HEK293 (cell line): Measurements from ENCODE around the gene DCP1B.
A peak's percentile ranks its signal among the peaks of the same experiment; 100 is the strongest.

Experiments used
- CTCF ChIA-PET: fragments of 350-600 bp; formaldehyde crosslinking; extraction: SDS; loops from one replicate; lab custom pipeline; 2021; ENCODE audit warnings: antibody characterized with exemption; lab: Yijun Ruan, JAX
- POLR2A ChIA-PET: fragments of 300-600 bp; formaldehyde crosslinking; extraction: SDS; loops from one replicate; lab custom pipeline; 2020; ENCODE audit warnings: antibody characterized with exemption, inconsistent platforms; lab: Yijun Ruan, JAX
- H3K27ac ChIP-seq: fragments of 200-500 bp; sonication (Bioruptor generic); 2 replicates; pipeline ENCODE4 v1.5.1; 2014; ENCODE audit warnings: low read depth, low read length, control low read depth, inconsistent platforms; ENCODE audit errors: extremely low read depth
- H3K36me3 ChIP-seq, 2 experiments: fragments of 200-500 bp in 1 of 2; sonication (Bioruptor generic) in 1 of 2; 1 replicate in 1 of 2; 2 replicates in 1 of 2; pipeline ENCODE4 v1.5.1; 2014 to 2017; ENCODE audit warnings: inconsistent platforms in 2 of 2, low read length in 2 of 2; ENCODE audit not compliant: control insufficient read depth in 2 of 2, insufficient read depth in 1 of 2
- H3K4me1 ChIP-seq: fragments of 200-500 bp; sonication (Bioruptor generic); 2 replicates; pipeline ENCODE4 v1.5.1; 2014; ENCODE audit warnings: mild to moderate bottlenecking, low read length, inconsistent platforms; ENCODE audit not compliant: control insufficient read depth, insufficient read depth
- H3K4me3 ChIP-seq: 2 replicates; pipeline ENCODE4 v1.5.1; 2011; ENCODE audit warnings: low read depth, mild to moderate bottlenecking, control low read depth, low read length, moderate library complexity
- H3K9me3 ChIP-seq: fragments of 200-500 bp; sonication (Bioruptor generic); 2 replicates; pipeline ENCODE4 v1.5.1; 2014; ENCODE audit warnings: low read depth, low read length, inconsistent platforms; ENCODE audit not compliant: control insufficient read depth, insufficient read depth
- CTCF ChIP-seq: fragments of 450-650 bp; formaldehyde crosslinking; IDR thresholded peaks from 2 replicates; pipeline ENCODE4 v1.5.1; 2016; ENCODE audit warnings: missing biosample characterization, missing genetic modification characterization
- GLI2 ChIP-seq: fragments of 450-650 bp; formaldehyde crosslinking; IDR thresholded peaks from 2 replicates; pipeline ENCODE4; 2017; ENCODE audit warnings: missing biosample characterization, missing genetic modification characterization, low read depth, borderline replicate concordance
- HOXD13 ChIP-seq: sonication (generic); formaldehyde crosslinking; IDR thresholded peaks from 2 replicates; pipeline ENCODE4 v1.8.0; 2022; ENCODE audit warnings: missing genetic modification reagents, borderline replicate concordance
- IKZF3 ChIP-seq: fragments of 450-650 bp; IDR thresholded peaks from 2 replicates; pipeline ENCODE4 v1.5.0; 2018; ENCODE audit warnings: missing biosample characterization, mild to moderate bottlenecking, missing genetic modification characterization, moderate library complexity
- INSM2 ChIP-seq: fragments of 450-650 bp; formaldehyde crosslinking; IDR thresholded peaks from 2 replicates; pipeline ENCODE4 v1.5.1; 2016; ENCODE audit warnings: missing biosample characterization, missing genetic modification characterization
- KLF16 ChIP-seq: fragments of 450-650 bp; formaldehyde crosslinking; IDR thresholded peaks from 2 replicates; pipeline ENCODE4 v1.5.1; 2017; ENCODE audit warnings: missing biosample characterization, missing genetic modification characterization
- SP7 ChIP-seq: fragments of 450-650 bp; formaldehyde crosslinking; IDR thresholded peaks from 2 replicates; pipeline ENCODE4 v1.5.1; 2016; ENCODE audit warnings: missing biosample characterization, missing genetic modification characterization
- ZNF324 ChIP-seq: fragments of 450-650 bp; formaldehyde crosslinking; IDR thresholded peaks from 2 replicates; pipeline ENCODE4 v1.5.1; 2016; ENCODE audit warnings: missing biosample characterization, missing genetic modification characterization
- ZNF366 ChIP-seq: fragments of 450-650 bp; formaldehyde crosslinking; conservative IDR thresholded peaks from 2 replicates; pipeline ENCODE4 v1.5.1; 2016; ENCODE audit warnings: missing biosample characterization, missing genetic modification characterization
- ZNF610 ChIP-seq: fragments of 450-650 bp; formaldehyde crosslinking; IDR thresholded peaks from 2 replicates; pipeline ENCODE4 v1.5.1; 2016; ENCODE audit warnings: missing biosample characterization, missing genetic modification characterization, borderline replicate concordance
- ZNF623 ChIP-seq: fragments of 450-650 bp; formaldehyde crosslinking; IDR thresholded peaks from 2 replicates; pipeline ENCODE4 v1.5.1; 2016; ENCODE audit warnings: missing biosample characterization, missing genetic modification characterization
- ZNF654 ChIP-seq: fragments of 450-650 bp; formaldehyde crosslinking; IDR thresholded peaks from 2 replicates; pipeline ENCODE4 v1.5.1; 2016; ENCODE audit warnings: low read depth, missing biosample characterization, missing genetic modification characterization
- ZNF660 ChIP-seq: fragments of 450-650 bp; IDR thresholded peaks from 2 replicates; pipeline ENCODE4 v1.5.1; 2018; ENCODE audit warnings: missing biosample characterization, mild to moderate bottlenecking, missing genetic modification characterization
- ZNF677 ChIP-seq: fragments of 450-650 bp; IDR thresholded peaks from 2 replicates; pipeline ENCODE4 v1.5.0; 2018; ENCODE audit warnings: missing biosample characterization, mild to moderate bottlenecking, missing genetic modification characterization, moderate library complexity
- ZNF776 ChIP-seq: fragments of 450-650 bp; formaldehyde crosslinking; IDR thresholded peaks from 2 replicates; pipeline ENCODE4 v1.5.0; 2017; ENCODE audit warnings: missing biosample characterization, missing genetic modification characterization, borderline replicate concordance
- ZNF785 ChIP-seq: fragments of 450-650 bp; formaldehyde crosslinking; IDR thresholded peaks from 2 replicates; pipeline ENCODE4 v1.5.1; 2016; ENCODE audit warnings: missing biosample characterization, missing genetic modification characterization
- ZSCAN30 ChIP-seq: fragments of 450-650 bp; IDR thresholded peaks from 2 replicates; pipeline ENCODE4 v1.5.1; 2018; ENCODE audit warnings: missing biosample characterization, mild to moderate bottlenecking, missing genetic modification characterization, moderate library complexity

The DCP1B gene

GRCh38 chr12:1939801-1940607, 64.3 kb downstream of the DCP1B start:
- peaks cover 0 to 24% of the 10 kb centered on the region in 2 experiments; a peak in 2 of 3 replicates for H3K36me3 ChIP-seq
- H3K4me3 ChIP-seq: no peak overlapping the region
- POLR2A ChIA-PET: interaction anchor here (0.6 to 1.7 kb wide), 3 partner anchors 144 to 278 kb away, joined by 3 to 6 read pairs (median 3); partner anchors contain the start of gene ADIPOR2
- TF ChIP-seq ZNF677 (tag by site-specific recombination) (peak; percentile 64; the same call in 1 of the 2 replicates), CTCF (tag by site-specific recombination) (peak; percentile 74), INSM2 (tag by site-specific recombination) (no peak), KLF16 (tag by site-specific recombination) (no peak), SP7 (tag by site-specific recombination) (peak; percentile 27; the same call in 1 of the 2 replicates), ZNF776 (peak; percentile 89; the same call in 1 of the 2 replicates), ZNF654 (peak; percentile 86), ZSCAN30 (tag by site-specific recombination) (peak; percentile 47; the same call in 1 of the 2 replicates), ZNF623 (tag by site-specific recombination) (no peak), HOXD13 (no peak), GLI2 (tag by site-specific recombination) (no peak), ZNF366 (tag by site-specific recombination) (no peak), ZNF610 (tag by site-specific recombination) (no peak), IKZF3 (tag by site-specific recombination) (0 out of 2 replicates have a peak, but pooled peaks have one; percentile 16), ZNF660 (tag by site-specific recombination) (peak; percentile 82)
- H3K9me3 ChIP-seq: no peaks in the 10 kb centered on the region
- H3K4me1 ChIP-seq: no peaks in the 10 kb centered on the region
- H3K27ac ChIP-seq: no peak overlapping the region
- CTCF ChIA-PET: interaction anchor here (0.6 to 3.7 kb wide), 60 partner anchors 9 to 1059 kb away, joined by 3 to 95 read pairs (median 5); partner anchors contain the start of gene CACNA2D4

GRCh38 chr12:1939331-1939730, 64.9 kb downstream of the DCP1B start:
- no peak overlapping the region for H3K4me3 ChIP-seq
- ChIA-PET POLR2A (interaction anchor here (1.0 to 1.7 kb wide), 2 partner anchors 144 to 248 kb away, joined by 3 to 6 read pairs; partner anchors contain the start of gene ADIPOR2), CTCF (interaction anchor here (0.7 to 3.7 kb wide), 48 partner anchors 9 to 821 kb away, joined by 3 to 95 read pairs (median 5); partner anchors contain the start of gene CACNA2D4)
- TF ChIP-seq ZNF324 (tag by site-specific recombination) (no peak), GLI2 (tag by site-specific recombination) (no peak), ZNF785 (no peak)
- H3K9me3 ChIP-seq: no peaks in the 10 kb centered on the region
- peaks cover 0 to 24% of the 10 kb centered on the region in 2 experiments; a peak in 1 of 3 replicates for H3K36me3 ChIP-seq
- H3K27ac ChIP-seq: no peak overlapping the region
- no peaks in the 10 kb centered on the region for H3K4me1 ChIP-seq
